Activated CD4-positive, alpha-beta T cell treated with anti-CD3 and anti-CD28 coated beads, Interleukin-2, amount 50 U/mL, for 4 hours (primary cell): ENCODE measurements around the gene CLEC16A.

ENCODE experiments used
- DNase-seq, 2 experiments: peaks; one replicate each; pipeline ENCODE4 v3.0.0-alpha.2; 2020

The CLEC16A gene

GRCh38 chr16:11128211-11129141, 184.1 kb downstream of the CLEC16A start:
- DNase-seq: no peak

GRCh38 chr16:11129378-11129781, 185.0 kb downstream of the CLEC16A start:
- no peak for DNase-seq

GRCh38 chr16:11130978-11131665, 186.8 kb downstream of the CLEC16A start:
- DNase-seq: no peak

DNA sequence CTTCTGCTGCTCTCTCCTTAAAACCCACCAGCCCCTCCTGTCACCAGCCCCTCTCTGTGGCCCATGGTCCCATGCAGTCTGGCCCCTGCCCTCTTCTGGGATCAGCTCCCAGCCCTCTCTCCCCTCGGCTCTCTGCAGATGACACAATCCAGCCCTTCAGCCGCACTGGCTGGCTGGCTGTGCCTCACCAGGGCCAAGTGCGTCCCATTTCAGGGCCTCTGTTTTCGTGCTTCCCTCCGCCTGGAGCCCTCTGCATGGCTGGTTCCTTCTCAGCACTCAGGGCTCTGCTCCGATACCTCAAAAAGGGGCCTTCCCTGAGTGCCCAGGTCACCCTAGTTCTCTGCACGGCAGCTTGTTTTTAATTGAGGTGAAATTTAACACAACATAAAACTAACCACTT, 187.3 kb downstream of the CLEC16A start:
- no peak for DNase-seq

- no peak for DNase-seq
Measured at GRCh38 chr16:11133344-11133943, 189.1 kb downstream of the CLEC16A start.

DNA sequence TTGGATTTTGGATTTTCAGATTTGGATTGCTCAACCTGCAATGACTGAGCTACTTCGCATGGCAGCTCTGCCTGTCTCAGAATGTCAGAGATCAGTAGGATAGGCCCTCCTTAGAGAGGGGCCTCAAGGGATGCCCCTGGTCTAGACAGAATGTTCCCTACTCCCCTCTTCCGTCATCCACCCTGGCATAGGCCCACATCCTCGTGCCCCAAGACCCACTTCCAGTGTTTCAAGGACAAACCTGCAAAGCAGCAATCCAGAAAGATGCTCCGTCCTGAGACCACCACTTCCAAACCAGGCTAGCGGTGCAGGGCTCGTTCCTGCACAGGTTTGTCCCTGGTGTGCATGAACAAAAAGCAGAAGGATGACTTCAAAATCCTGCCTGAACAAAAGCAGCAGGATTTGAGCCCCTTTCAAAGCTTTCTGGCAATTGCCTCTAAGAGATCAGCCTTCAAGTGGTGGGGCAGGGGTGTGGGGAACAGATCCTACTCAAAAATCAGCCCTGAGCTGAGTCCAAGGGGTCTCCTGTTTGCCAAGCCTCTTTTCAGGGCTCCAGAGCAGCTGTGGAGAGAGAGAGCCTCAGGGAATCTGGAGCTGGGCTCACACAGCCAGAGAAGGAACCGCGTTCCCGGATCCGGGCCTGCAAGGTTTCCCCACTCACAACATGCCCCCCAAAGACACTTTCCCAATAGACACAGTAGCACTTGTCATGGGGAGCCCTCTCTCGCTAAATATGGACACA, 190.5 kb downstream of the CLEC16A start:
- no peak for DNase-seq

DNA sequence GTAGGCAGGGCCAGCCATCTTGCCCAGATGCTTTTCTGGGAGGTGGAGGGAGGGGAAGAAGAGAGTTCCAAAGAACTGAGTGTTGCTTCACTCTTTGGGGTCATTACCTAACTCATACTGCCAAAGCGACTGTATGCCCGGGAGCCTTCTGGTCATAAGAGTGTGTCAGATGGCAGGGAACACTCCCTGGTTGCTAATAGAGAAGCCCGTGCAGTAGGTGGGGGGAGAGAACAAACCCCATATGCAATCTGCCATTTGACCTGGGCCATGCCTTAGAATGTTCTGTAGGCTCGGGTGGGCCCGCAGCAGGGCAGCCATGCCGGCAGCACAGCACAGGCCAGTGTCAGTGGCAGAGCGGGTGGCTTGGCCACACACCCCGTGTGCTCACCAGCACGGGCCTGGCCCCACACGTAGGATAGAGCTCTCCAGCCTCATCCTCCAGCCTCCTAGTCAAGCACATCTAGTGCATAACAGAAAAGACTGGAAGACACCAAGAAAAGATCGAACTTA, 191.2 kb downstream of the CLEC16A start:
- no peak for DNase-seq

DNA sequence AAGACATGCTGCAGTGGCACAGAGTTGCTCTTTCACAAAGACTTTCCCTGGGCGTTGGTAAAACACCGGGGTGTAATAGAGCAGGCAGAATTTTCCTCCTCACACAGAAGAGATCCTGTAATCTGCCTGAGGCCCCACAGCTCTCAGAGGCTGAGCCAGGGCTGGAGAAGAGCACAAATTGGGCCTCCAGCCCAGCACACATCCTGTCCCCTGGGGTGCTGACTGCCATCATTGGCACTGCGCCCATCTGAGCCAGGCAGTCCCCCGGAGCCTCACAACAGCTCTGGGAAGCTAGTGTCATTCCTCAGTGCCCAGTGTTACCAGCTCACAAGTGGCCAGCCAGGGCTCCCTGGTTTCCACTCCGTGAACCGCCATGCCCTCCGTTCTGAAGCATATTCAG, 192.2 kb downstream of the CLEC16A start:
- DNase-seq: no peak

- DNase-seq: no peak
Measured at GRCh38 chr16:11138022-11138768, 193.8 kb downstream of the CLEC16A start.

GRCh38 chr16:11138769-11139325, 194.5 kb downstream of the CLEC16A start:
- DNase-seq: no peak

- no peak for DNase-seq
Measured at GRCh38 chr16:11139326-11140097, 195.1 kb downstream of the CLEC16A start.

DNA sequence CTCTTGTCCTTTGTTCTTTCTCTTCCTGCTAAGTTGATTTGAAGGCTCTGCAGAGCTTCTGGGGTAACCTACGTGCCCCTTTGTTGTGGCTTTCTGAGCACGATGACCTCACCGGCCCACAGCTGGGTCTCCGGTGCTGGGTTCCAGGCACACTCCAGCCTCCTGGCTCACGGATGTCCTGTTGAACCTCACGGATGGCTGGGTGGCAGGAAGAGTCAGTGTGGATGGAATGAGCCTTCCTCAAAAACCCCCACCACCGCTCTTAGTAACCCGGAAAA, 195.7 kb downstream of the CLEC16A start:
- peak; percentile 24 to 26 for DNase-seq

GRCh38 chr16:11140466-11140865, 196.1 kb downstream of the CLEC16A start:
- no peak for DNase-seq

GRCh38 chr16:11140867-11141266, 196.5 kb downstream of the CLEC16A start:
- DNase-seq: no peak

DNA sequence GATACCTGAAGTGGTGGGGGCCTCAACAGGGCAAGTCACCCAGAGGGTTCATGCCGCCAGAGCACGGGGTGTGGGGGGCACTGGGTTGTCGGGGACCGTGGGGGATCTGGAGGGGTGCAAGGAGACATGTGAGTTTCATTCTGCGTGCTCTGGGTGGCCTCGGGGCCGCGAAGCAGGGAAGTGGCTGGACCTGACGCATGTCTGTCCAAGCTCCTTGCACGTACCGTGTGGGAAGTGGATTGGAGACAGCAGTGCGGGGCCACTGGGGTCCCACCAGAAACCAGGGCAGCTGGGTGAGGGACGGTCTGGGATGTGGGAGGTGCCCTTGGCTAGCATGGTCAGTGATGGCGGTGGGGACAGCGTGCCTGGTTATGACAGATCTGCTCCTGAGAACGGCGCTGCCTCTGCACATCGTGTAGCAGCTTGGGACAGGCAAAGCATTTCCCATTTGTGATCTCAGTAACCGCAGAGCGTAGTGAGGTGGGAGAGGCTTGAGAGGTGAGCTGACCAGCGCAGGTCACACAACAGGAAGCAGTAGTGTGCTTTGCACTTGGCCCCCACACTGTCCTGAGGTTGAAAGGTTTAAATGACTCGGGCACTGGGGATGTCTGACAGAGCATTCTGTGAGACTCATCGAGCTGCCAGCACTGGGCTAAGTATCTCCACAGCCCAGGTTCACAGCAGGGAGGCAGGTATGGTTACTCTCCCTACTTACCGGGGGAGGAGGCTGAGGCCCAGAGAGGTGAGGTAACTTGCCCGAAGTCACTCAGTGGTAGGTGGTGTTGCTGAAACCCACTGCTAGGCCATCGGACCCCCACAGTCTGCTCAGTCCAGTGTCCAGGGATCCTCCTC, 197.3 kb downstream of the CLEC16A start:
- DNase-seq: no peak

DNA sequence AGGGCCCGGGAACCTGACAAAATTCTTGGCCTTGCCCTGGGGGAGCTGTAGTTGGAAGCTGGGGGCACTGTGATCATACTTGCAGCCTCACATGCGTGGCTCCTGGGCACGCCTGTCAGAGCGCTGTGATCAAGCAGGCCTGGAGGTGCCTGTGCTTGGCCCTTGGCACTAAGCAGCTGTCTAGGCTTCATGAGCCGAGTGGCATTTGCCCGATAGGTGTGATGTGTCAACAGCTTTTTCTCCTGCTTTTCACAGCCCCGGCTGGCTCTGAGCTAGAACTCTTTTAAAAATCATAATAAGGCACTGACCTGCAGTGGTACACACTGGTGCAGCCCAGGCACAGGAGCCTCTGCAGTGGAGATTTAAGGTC, 197.9 kb downstream of the CLEC16A start:
- no peak for DNase-seq

- DNase-seq: no peak
Measured at GRCh38 chr16:11142951-11143350, 198.6 kb downstream of the CLEC16A start.

- no peak for DNase-seq
Measured at GRCh38 chr16:11143372-11144035, 199.1 kb downstream of the CLEC16A start.

- no peak for DNase-seq
Measured at GRCh38 chr16:11144122-11144521, 199.8 kb downstream of the CLEC16A start.
